Keratinocyte (primary cell): ENCODE data around the gene ADM5. TPM values are rescaled to one million over a fixed set of nuclear protein-coding genes. Genes with fewer than 3 reads are reported as not detected.

ENCODE experiments used
- DNase-seq: peaks from one replicate; pipeline ENCODE4 v3.0.0-alpha.2; 2011; ENCODE audit warnings: low read depth, missing footprints, low spot score
- FAIRE-seq: peaks from 2 replicates; lab custom pipeline; 2011; peaks lifted over from hg19 to GRCh38; lab: Jason Lieb, UNC
- H2AFZ ChIP-seq: 2 replicates; pipeline ENCODE4 v1.6.0; 2012; ENCODE audit warnings: low read length, control low read depth, inconsistent platforms; ENCODE audit not compliant: control insufficient read depth
- H3K27ac ChIP-seq: 2 replicates; pipeline ENCODE4 v1.5.1; 2011; ENCODE audit warnings: low read length; ENCODE audit not compliant: control insufficient read depth, insufficient read depth
- H3K27me3 ChIP-seq: 3 replicates; pipeline ENCODE4 v1.6.0; 2011; ENCODE audit warnings: low read length; ENCODE audit not compliant: control insufficient read depth, insufficient read depth; ENCODE audit errors: extremely low read depth
- H3K36me3 ChIP-seq, 2 experiments: 2 replicates in 1 of 2; 3 replicates in 1 of 2; pipeline ENCODE4 v1.5.1; 2011; ENCODE audit warnings: low read length in 2 of 2, mild to moderate bottlenecking in 1 of 2; ENCODE audit not compliant: control insufficient read depth in 2 of 2, insufficient read depth in 2 of 2; ENCODE audit errors: extremely low read depth in 1 of 2
- H3K4me1 ChIP-seq: 3 replicates; pipeline ENCODE4 v1.5.1; 2011; ENCODE audit warnings: low read length; ENCODE audit not compliant: control insufficient read depth, insufficient read depth; ENCODE audit errors: extremely low read depth
- H3K4me2 ChIP-seq: 3 replicates; pipeline ENCODE4 v1.6.0; 2011; ENCODE audit warnings: low read depth, low read length; ENCODE audit not compliant: control insufficient read depth, insufficient read depth; ENCODE audit errors: extremely low read depth
- H3K4me3 ChIP-seq, 3 experiments: fragments of 200-600 bp in 1 of 3; sonication (generic) in 1 of 3; 2 replicates in 2 of 3; 3 replicates in 1 of 3; pipeline ENCODE4 v1.5.1; 2011 to 2016; ENCODE audit warnings: low read length in 3 of 3, mild to moderate bottlenecking in 3 of 3, control low read depth in 2 of 3, inconsistent platforms in 1 of 3, low read depth in 1 of 3, mixed read lengths in 1 of 3, mixed run types in 1 of 3, moderate library complexity in 1 of 3; ENCODE audit not compliant: control insufficient read depth in 2 of 3, insufficient read depth in 2 of 3; ENCODE audit errors: extremely low read depth in 1 of 3
- H3K79me2 ChIP-seq: 2 replicates; pipeline ENCODE4 v1.6.0; 2012; ENCODE audit warnings: low read length; ENCODE audit not compliant: control insufficient read depth, insufficient read depth
- H3K9ac ChIP-seq: 3 replicates; pipeline ENCODE4 v1.6.0; 2011; ENCODE audit warnings: low read length; ENCODE audit not compliant: control insufficient read depth, insufficient read depth; ENCODE audit errors: extremely low read depth
- H3K9me1 ChIP-seq: 3 replicates; pipeline ENCODE4 v1.6.0; 2011; ENCODE audit warnings: low read length; ENCODE audit not compliant: control insufficient read depth, insufficient read depth; ENCODE audit errors: extremely low read depth
- H3K9me3 ChIP-seq: 2 replicates; pipeline ENCODE4 v1.5.1; 2012; ENCODE audit warnings: low read depth, low read length; ENCODE audit not compliant: control insufficient read depth
- H4K20me1 ChIP-seq: 3 replicates; pipeline ENCODE4 v1.6.0; 2011; ENCODE audit warnings: low read length; ENCODE audit not compliant: control insufficient read depth, insufficient read depth; ENCODE audit errors: extremely low read depth
- EZH2 ChIP-seq: IDR thresholded peaks from one replicate; pipeline ENCODE4 v1.6.1; 2012; ENCODE audit warnings: inconsistent platforms, mild to moderate bottlenecking, low read length, moderate library complexity
- dilution Hi-C: fragments of 300-500 bp; cut with MboI; formaldehyde crosslinking; loops from one replicate; pipeline ENCODE4 v1.7.0; 2020; ENCODE audit warnings: low sequenced_read_pairs; ENCODE audit not compliant: extremely low pct_ligation_motif_present
- polyA plus RNA-seq, 5 experiments: library from polyadenylated mRNA; depleted of rRNA in 3 of 5; stranded (reverse) in 3 of 5; stranded (forward) in 1 of 5; unstranded in 1 of 5; fragments of >200 nt; gene quantifications; 1 replicate in 1 of 5; 2 replicates in 3 of 5; 3 replicates in 1 of 5; pipeline versions ENCODE4 v1.2.1 to v1.2.3, GENCODE V29; 2011 to 2012; ENCODE audit warnings: missing spikeins in 2 of 5, low read depth in 1 of 5, low replicate concordance in 1 of 5
- TF ChIP-seq, protein P1 (sequence below), 3 experiments: IDR thresholded peaks in 1 of 3; conservative IDR thresholded peaks in 1 of 3; optimal IDR thresholded peaks in 1 of 3; 2 replicates in 2 of 3; 3 replicates in 1 of 3; pipeline versions ENCODE3 to v1.5.1; 2011; ENCODE audit warnings: low read length in 3 of 3, mild to moderate bottlenecking in 3 of 3, moderate library complexity in 2 of 3, control low read depth in 1 of 3, inconsistent platforms in 1 of 3; ENCODE audit not compliant: insufficient read depth in 2 of 3; ENCODE audit errors: extremely low read depth in 1 of 3

ADM5 gene
- polyA plus RNA-seq, 1 donor (not counting 4 experiments of a cell fraction or from before 2014, with no cell fraction given), result 0.73 TPM

DNA sequence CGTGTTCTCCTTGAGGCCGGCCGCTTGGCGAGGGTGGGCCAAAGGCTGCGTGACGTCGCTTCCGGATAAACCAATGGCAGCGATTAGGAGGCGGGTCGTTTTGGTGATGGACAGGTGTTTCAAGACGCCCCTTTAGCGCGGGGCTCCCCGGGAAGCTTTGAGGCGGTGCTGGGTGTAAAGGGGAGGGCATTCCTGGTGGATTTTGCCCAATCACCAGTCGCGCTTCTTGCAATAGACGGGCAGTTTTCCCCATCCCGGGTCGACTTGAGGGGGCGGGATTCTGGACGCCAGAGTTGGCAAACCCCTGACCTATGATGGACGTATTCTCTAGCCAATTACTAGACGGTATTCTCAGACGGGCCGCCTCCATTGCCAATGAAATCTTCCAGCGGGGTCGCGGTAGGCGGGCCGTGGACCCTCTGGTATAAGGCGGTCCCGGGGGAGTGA lies 12.6 kb upstream of the ADM5 start:
- peak overlapping the region; percentile 16 for H3K4me2 ChIP-seq
- peak overlapping the region; percentile 90 to 97 (median 96) for H3K4me3 ChIP-seq
- H3K9me1 ChIP-seq, result no peaks in the 10 kb centered on the region
- peaks cover 43% of the 10 kb centered on the region for H3K79me2 ChIP-seq
- H3K9me3 ChIP-seq, result no peaks in the 10 kb centered on the region
- TF ChIP-seq EZH2, result no peak
- TF ChIP-seq, protein P1, sequence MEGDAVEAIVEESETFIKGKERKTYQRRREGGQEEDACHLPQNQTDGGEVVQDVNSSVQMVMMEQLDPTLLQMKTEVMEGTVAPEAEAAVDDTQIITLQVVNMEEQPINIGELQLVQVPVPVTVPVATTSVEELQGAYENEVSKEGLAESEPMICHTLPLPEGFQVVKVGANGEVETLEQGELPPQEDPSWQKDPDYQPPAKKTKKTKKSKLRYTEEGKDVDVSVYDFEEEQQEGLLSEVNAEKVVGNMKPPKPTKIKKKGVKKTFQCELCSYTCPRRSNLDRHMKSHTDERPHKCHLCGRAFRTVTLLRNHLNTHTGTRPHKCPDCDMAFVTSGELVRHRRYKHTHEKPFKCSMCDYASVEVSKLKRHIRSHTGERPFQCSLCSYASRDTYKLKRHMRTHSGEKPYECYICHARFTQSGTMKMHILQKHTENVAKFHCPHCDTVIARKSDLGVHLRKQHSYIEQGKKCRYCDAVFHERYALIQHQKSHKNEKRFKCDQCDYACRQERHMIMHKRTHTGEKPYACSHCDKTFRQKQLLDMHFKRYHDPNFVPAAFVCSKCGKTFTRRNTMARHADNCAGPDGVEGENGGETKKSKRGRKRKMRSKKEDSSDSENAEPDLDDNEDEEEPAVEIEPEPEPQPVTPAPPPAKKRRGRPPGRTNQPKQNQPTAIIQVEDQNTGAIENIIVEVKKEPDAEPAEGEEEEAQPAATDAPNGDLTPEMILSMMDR (optimal IDR thresholded peaks at IDR 0.05 in 1 of 3, IDR thresholded peaks at IDR 0.05 in 1 of 3, conservative IDR thresholded peaks at IDR 0.05 in 1 of 3; ENCODE audit: extremely low read depth in 1 of 3, insufficient read depth in 2 of 3, low read length in 3 of 3), result no peak
- peak overlapping the region; percentile 99 for H3K27ac ChIP-seq
- peak overlapping the region; percentile 36 for H2AFZ ChIP-seq
- peak overlapping the region; percentile 99 for H3K9ac ChIP-seq
- H3K36me3 ChIP-seq, result peaks cover 10 to 11% of the 10 kb centered on the region in 2 experiments
- H3K4me1 ChIP-seq, result peaks cover 24% of the 10 kb centered on the region
- DNase-seq, result peak; percentile 100
- peak; percentile 81 for FAIRE-seq
- H4K20me1 ChIP-seq, result peaks cover 25% of the 10 kb centered on the region
- no peaks in the 10 kb centered on the region for H3K27me3 ChIP-seq
- dilution Hi-C loops, result no loop called here

DNA sequence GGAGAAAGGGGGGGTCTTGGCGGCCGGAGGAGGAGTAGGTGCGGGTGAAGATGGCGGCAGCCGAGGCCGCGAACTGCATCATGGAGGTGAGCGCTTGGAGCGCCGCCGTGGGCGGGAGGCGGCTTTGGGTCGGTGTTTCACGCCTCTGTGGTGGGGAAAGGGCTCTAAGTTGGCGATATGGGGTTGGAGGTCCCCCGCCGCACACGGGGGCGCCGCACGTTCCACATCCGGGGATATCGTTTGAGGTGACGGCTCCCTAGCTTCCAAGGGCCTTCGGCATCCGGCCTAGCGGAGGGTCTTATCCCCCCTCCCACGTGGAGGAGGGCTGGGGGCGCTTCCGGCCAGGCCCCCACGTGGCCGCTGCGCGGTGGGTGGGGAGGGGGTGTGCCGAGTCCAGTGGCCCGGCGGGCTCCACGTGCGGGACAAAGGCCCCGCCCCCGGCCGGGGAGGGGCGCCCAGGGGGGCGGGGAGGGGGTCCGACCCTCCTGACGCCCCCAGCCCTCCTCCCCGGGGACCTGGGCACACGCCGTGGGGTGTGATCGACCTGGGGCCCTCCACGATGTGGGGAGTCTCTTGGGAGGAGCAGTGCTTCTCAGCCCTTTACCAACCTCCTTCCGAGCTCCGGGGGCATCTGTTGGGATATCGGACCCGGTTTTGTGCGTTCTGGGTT lies 12.0 kb upstream of the ADM5 start, which contains the start of gene PRMT1:
Gene PRMT1, plus strand, starts transcription at position 41 of the 670 bp plus-strand sequence. Its CDS starts 10 bp downstream, at position 51.
- no peaks in the 10 kb centered on the region for H3K27me3 ChIP-seq
- peak within 1 kb of the TSS; percentile 99 for H3K9ac ChIP-seq
- TF ChIP-seq, protein P1 (optimal IDR thresholded peaks at IDR 0.05 in 1 of 3, IDR thresholded peaks at IDR 0.05 in 1 of 3, conservative IDR thresholded peaks at IDR 0.05 in 1 of 3; ENCODE audit: extremely low read depth in 1 of 3, insufficient read depth in 2 of 3, low read length in 3 of 3), result no peak
- TF ChIP-seq EZH2, result no peak
- H3K9me1 ChIP-seq, result no peaks in the 10 kb centered on the region
- peak within 1 kb of the TSS; percentile 99 for H2AFZ ChIP-seq
- peak within 1 kb of the TSS; percentile 98 for H3K4me2 ChIP-seq
- no peak for DNase-seq
- H4K20me1 ChIP-seq, result peaks cover 27% of the 10 kb centered on the region
- FAIRE-seq, result no peak
- H3K4me1 ChIP-seq, result peaks cover 24% of the 10 kb centered on the region
- peak within 1 kb of the TSS; percentile 99 for H3K27ac ChIP-seq
- no peaks in the 10 kb centered on the region for H3K9me3 ChIP-seq
- dilution Hi-C loops, result no loop called here
- peak within 1 kb of the TSS; percentile 90 to 97 (median 96) for H3K4me3 ChIP-seq
- H3K79me2 ChIP-seq, result peaks cover 47% of the 10 kb centered on the region
- peaks cover 16% of the 10 kb centered on the region in 2 experiments for H3K36me3 ChIP-seq
